ENCODE measurements around the gene SMIM15.
"Not testable (repeated sequence)": the region's sequence is repeated elsewhere in the genome, so short reads cannot be mapped to it uniquely, and the experiment has no call there.

The SMIM15 gene

GRCh38 chr5:61162010-61162831, at the start of gene SMIM15:
SMIM15 (minus strand) TSS chr5:61162468; CDS start chr5:61160171, 2,297 bp downstream.
- DNase-seq = peak; percentile 79

- no peak for DNase-seq
Observed at GRCh38 chr5:61207884-61208283, 45.6 kb upstream of the SMIM15 start.

- no peak for DNase-seq
Observed at GRCh38 chr5:61205013-61205412, 42.7 kb upstream of the SMIM15 start.

GRCh38 chr5:61202213-61202612, 39.9 kb upstream of the SMIM15 start:
- no peak for DNase-seq

- no peak for DNase-seq
Observed at GRCh38 chr5:61200582-61201155, 38.4 kb upstream of the SMIM15 start.

GRCh38 chr5:61198606-61199005, 36.3 kb upstream of the SMIM15 start:
- no peak for DNase-seq

- DNase-seq = not testable (repeated sequence)
Observed at GRCh38 chr5:61187826-61188225, 25.6 kb upstream of the SMIM15 start.

- DNase-seq = not testable (repeated sequence)
Observed at GRCh38 chr5:61187352-61187751, 25.1 kb upstream of the SMIM15 start.

- DNase-seq = no peak
Observed at GRCh38 chr5:61186634-61187033, 24.4 kb upstream of the SMIM15 start.

- DNase-seq = no peak
Observed at GRCh38 chr5:61184708-61185107, 22.4 kb upstream of the SMIM15 start.

- DNase-seq = no peak
Observed at GRCh38 chr5:61183538-61183937, 21.3 kb upstream of the SMIM15 start.

- DNase-seq = no peak
Observed at GRCh38 chr5:61182449-61182848, 20.2 kb upstream of the SMIM15 start.

- no peak for DNase-seq
Observed at GRCh38 chr5:61180886-61181285, 18.6 kb upstream of the SMIM15 start.

GRCh38 chr5:61178702-61179101, 16.4 kb upstream of the SMIM15 start:
- no peak for DNase-seq

- DNase-seq = no peak
Observed at GRCh38 chr5:61177716-61178115, 15.4 kb upstream of the SMIM15 start.

- DNase-seq = no peak
Observed at GRCh38 chr5:61177070-61177469, 14.8 kb upstream of the SMIM15 start.

- DNase-seq = no peak
Observed at GRCh38 chr5:61176631-61177030, 14.4 kb upstream of the SMIM15 start.

GRCh38 chr5:61171479-61171878, 9.2 kb upstream of the SMIM15 start:
- no peak for DNase-seq

GRCh38 chr5:61168951-61169350, 6.7 kb upstream of the SMIM15 start:
- no peak for DNase-seq

GRCh38 chr5:61167382-61167781, 5.1 kb upstream of the SMIM15 start:
- no peak for DNase-seq

- no peak for DNase-seq
Observed at GRCh38 chr5:61163905-61164304, 1.6 kb upstream of the SMIM15 start.

GRCh38 chr5:61162832-61163567, 732 bp upstream of the SMIM15 start:
- DNase-seq = no peak

GRCh38 chr5:61160497-61160896, 1.8 kb downstream of the SMIM15 start:
- DNase-seq = no peak

GRCh38 chr5:61159836-61160235, 2.4 kb downstream of the SMIM15 start:
- no peak for DNase-seq

Measured in stimulated activated CD4-positive, alpha-beta T cell treated with anti-CD3 and anti-CD28 coated beads, Interleukin-4, amount 100 ng/mL, for 1 hour (primary cell).